ENCODE data around the gene RHEB. TPM values are rescaled to one million over a fixed set of nuclear protein-coding genes. Genes with fewer than 3 reads are reported as not detected.

RHEB gene
- total RNA-seq, 1 donor from 2014 or later, result 225 TPM

GRCh38 chr7:151423936-151424335, 95.8 kb downstream of the RHEB start:
- Mint-ChIP-seq H3K9me3 (peaks cover 34% of the 10 kb centered on the region), H3K4me1 (peaks cover 16% of the 10 kb centered on the region), H3K36me3 (peaks cover 5% of the 10 kb centered on the region), H3K4me3 (no peak overlapping the region), H3K27me3 (ENCODE audit: insufficient read depth, low read depth) (peaks cover 17% of the 10 kb centered on the region), H3K27ac (no peak overlapping the region)
- Histone ChIP-seq H3K79me2 (ENCODE audit: low read depth) (no peaks in the 10 kb centered on the region), H3K9ac (no peak overlapping the region), H2AFZ (replicated peaks) (no peak overlapping the region), H3K36me3 (no peaks in the 10 kb centered on the region), H3K27ac (no peak overlapping the region), H3K4me3 (no peak overlapping the region), H3K4me2 (no peak overlapping the region), H3K9me3 (ENCODE audit: low read depth) (no peaks in the 10 kb centered on the region), H4K20me1 (ENCODE audit: low read depth) (peaks cover under 1% of the 10 kb centered on the region), H3K27me3 (no peaks in the 10 kb centered on the region), H3F3A (ENCODE audit: low read depth) (peaks cover 28% of the 10 kb centered on the region), H3K4me1 (peaks cover 17% of the 10 kb centered on the region)
- DNase-seq (ENCODE audit: low spot score), result no peak
- TF ChIP-seq, protein P1, sequence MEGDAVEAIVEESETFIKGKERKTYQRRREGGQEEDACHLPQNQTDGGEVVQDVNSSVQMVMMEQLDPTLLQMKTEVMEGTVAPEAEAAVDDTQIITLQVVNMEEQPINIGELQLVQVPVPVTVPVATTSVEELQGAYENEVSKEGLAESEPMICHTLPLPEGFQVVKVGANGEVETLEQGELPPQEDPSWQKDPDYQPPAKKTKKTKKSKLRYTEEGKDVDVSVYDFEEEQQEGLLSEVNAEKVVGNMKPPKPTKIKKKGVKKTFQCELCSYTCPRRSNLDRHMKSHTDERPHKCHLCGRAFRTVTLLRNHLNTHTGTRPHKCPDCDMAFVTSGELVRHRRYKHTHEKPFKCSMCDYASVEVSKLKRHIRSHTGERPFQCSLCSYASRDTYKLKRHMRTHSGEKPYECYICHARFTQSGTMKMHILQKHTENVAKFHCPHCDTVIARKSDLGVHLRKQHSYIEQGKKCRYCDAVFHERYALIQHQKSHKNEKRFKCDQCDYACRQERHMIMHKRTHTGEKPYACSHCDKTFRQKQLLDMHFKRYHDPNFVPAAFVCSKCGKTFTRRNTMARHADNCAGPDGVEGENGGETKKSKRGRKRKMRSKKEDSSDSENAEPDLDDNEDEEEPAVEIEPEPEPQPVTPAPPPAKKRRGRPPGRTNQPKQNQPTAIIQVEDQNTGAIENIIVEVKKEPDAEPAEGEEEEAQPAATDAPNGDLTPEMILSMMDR (IDR thresholded peaks at IDR 0.05), result no peak
- no peak for TF ChIP-seq EZH2phosphoT487 (IDR thresholded peaks at IDR 0.05)
- no peak for TF ChIP-seq EZH2 (IDR thresholded peaks at IDR 0.05)

DNA sequence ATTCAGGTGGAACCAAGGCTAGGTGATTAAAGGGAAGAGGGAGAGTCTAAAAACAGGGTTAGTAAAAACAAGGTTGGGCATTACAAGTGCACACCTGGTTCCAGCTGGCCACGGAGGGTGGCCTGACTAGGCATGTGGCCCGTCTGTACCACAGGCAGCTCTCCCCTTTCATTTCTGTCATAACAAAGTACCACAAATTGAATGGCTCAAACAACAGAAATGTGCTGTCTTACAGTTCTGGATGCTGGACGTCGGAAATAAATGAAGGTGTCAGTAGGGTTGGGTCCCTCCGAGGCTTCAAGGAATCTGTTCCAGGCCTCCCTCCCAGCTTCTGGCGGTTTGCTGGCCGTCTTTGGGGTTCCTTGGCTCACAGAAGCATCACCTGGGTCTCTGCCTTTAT, 96.5 kb downstream of the RHEB start:
- Histone ChIP-seq H3K36me3 (no peaks in the 10 kb centered on the region), H3K4me2 (no peak overlapping the region)
- peaks cover 17% of the 10 kb centered on the region for H3K27me3 Mint-ChIP-seq (ENCODE audit: insufficient read depth, low read depth)

GRCh38 chr7:151422212-151422611, 97.5 kb downstream of the RHEB start:
- Mint-ChIP-seq H3K4me3 (no peak overlapping the region), H3K27me3 (ENCODE audit: insufficient read depth, low read depth) (peaks cover 17% of the 10 kb centered on the region), H3K4me1 (peaks cover 3% of the 10 kb centered on the region), H3K9me3 (peaks cover 38% of the 10 kb centered on the region), H3K27ac (no peak overlapping the region), H3K36me3 (peaks cover 5% of the 10 kb centered on the region)
- Histone ChIP-seq H3K4me2 (no peak overlapping the region), H3F3A (ENCODE audit: low read depth) (peaks cover 10% of the 10 kb centered on the region), H4K20me1 (ENCODE audit: low read depth) (no peaks in the 10 kb centered on the region), H3K9ac (no peak overlapping the region), H3K36me3 (no peaks in the 10 kb centered on the region), H3K4me1 (no peaks in the 10 kb centered on the region), H3K27me3 (peaks cover 6% of the 10 kb centered on the region), H3K4me3 (no peak overlapping the region), H3K9me3 (ENCODE audit: low read depth) (no peaks in the 10 kb centered on the region), H2AFZ (replicated peaks) (no peak overlapping the region), H3K79me2 (ENCODE audit: low read depth) (no peaks in the 10 kb centered on the region), H3K27ac (no peak overlapping the region)
- no peak for DNase-seq (ENCODE audit: low spot score)
- TF ChIP-seq EZH2 (IDR thresholded peaks at IDR 0.05), result no peak
- TF ChIP-seq EZH2phosphoT487 (IDR thresholded peaks at IDR 0.05), result no peak
- TF ChIP-seq, protein P1 (IDR thresholded peaks at IDR 0.05), result no peak

More for the DNA sequence above, 96.5 kb downstream of the RHEB start:
- Histone ChIP-seq H3K27me3 (no peaks in the 10 kb centered on the region), H3F3A (ENCODE audit: low read depth) (peaks cover 21% of the 10 kb centered on the region), H4K20me1 (ENCODE audit: low read depth) (no peaks in the 10 kb centered on the region), H3K9ac (no peak overlapping the region), H3K79me2 (ENCODE audit: low read depth) (no peaks in the 10 kb centered on the region), H2AFZ (replicated peaks) (no peak overlapping the region), H3K4me3 (no peak overlapping the region), H3K9me3 (ENCODE audit: low read depth) (no peaks in the 10 kb centered on the region), H3K27ac (no peak overlapping the region), H3K4me1 (peaks cover 10% of the 10 kb centered on the region)
- no peak for TF ChIP-seq EZH2 (IDR thresholded peaks at IDR 0.05)
- TF ChIP-seq EZH2phosphoT487 (IDR thresholded peaks at IDR 0.05), result no peak
- TF ChIP-seq, protein P1 (IDR thresholded peaks at IDR 0.05), result no peak
- DNase-seq (ENCODE audit: low spot score), result no peak
- peaks cover 5% of the 10 kb centered on the region for H3K36me3 Mint-ChIP-seq
- H3K4me3 Mint-ChIP-seq, result no peak overlapping the region
- peaks cover 36% of the 10 kb centered on the region for H3K9me3 Mint-ChIP-seq
- no peak overlapping the region for H3K27ac Mint-ChIP-seq
- H3K4me1 Mint-ChIP-seq, result peaks cover 9% of the 10 kb centered on the region
